Prostate gland (tissue), 2 donors: ENCODE measurements around the gene CAPRIN2.

Experiments
- POLR2AphosphoS5 ChIP-seq: sonication (generic); formaldehyde crosslinking; IDR thresholded peaks from one replicate; pipeline ENCODE4 v1.6.1; 2017; ENCODE audit warnings: antibody characterized with exemption
- TF ChIP-seq, protein P1 (sequence below), 4 experiments: fragments of 200-600 bp in 2 of 4; fragments of 450-650 bp in 2 of 4; sonication (generic) in 2 of 4; IDR thresholded peaks; 1 replicate in 3 of 4; 2 replicates in 1 of 4; pipeline ENCODE4 v1.5.1; 2016 to 2019; ENCODE audit warnings: antibody characterized with exemption in 4 of 4, mild to moderate bottlenecking in 2 of 4, moderate library complexity in 2 of 4

DNA sequence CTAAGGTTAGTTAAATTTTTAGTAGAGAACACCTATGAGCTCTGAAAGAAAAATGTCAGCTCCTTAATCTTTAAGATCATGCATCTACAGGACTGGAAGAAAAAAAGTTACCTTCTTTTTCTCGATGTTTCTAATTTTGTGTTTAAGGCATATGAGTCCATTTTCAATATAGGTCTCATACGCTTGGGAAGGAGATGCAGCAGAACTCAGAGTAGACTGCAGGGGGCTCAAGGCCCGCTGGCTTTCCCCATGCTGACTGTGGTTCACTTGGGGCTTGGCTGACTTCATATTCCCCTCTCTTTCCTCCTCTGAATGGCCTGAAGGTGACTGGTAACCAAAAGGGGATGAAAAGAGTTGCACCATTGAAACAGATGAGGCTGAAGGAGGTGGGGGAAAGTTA, 1.5 kb downstream of the CAPRIN2 start:
- TF ChIP-seq, protein P1, sequence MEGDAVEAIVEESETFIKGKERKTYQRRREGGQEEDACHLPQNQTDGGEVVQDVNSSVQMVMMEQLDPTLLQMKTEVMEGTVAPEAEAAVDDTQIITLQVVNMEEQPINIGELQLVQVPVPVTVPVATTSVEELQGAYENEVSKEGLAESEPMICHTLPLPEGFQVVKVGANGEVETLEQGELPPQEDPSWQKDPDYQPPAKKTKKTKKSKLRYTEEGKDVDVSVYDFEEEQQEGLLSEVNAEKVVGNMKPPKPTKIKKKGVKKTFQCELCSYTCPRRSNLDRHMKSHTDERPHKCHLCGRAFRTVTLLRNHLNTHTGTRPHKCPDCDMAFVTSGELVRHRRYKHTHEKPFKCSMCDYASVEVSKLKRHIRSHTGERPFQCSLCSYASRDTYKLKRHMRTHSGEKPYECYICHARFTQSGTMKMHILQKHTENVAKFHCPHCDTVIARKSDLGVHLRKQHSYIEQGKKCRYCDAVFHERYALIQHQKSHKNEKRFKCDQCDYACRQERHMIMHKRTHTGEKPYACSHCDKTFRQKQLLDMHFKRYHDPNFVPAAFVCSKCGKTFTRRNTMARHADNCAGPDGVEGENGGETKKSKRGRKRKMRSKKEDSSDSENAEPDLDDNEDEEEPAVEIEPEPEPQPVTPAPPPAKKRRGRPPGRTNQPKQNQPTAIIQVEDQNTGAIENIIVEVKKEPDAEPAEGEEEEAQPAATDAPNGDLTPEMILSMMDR (IDR thresholded peaks at IDR 0.05), result no peak
- TF ChIP-seq POLR2AphosphoS5, result no peak
